GM19455 (cell line): Measurements from ENCODE around the gene ERMARD.

Experiments used
- ATAC-seq: cut with Tn5 transposase; IDR thresholded peaks from one replicate; pipeline ENCODE4 v1.9.1; 2021; ENCODE audit not compliant: unreplicated experiment

ERMARD gene

DNA sequence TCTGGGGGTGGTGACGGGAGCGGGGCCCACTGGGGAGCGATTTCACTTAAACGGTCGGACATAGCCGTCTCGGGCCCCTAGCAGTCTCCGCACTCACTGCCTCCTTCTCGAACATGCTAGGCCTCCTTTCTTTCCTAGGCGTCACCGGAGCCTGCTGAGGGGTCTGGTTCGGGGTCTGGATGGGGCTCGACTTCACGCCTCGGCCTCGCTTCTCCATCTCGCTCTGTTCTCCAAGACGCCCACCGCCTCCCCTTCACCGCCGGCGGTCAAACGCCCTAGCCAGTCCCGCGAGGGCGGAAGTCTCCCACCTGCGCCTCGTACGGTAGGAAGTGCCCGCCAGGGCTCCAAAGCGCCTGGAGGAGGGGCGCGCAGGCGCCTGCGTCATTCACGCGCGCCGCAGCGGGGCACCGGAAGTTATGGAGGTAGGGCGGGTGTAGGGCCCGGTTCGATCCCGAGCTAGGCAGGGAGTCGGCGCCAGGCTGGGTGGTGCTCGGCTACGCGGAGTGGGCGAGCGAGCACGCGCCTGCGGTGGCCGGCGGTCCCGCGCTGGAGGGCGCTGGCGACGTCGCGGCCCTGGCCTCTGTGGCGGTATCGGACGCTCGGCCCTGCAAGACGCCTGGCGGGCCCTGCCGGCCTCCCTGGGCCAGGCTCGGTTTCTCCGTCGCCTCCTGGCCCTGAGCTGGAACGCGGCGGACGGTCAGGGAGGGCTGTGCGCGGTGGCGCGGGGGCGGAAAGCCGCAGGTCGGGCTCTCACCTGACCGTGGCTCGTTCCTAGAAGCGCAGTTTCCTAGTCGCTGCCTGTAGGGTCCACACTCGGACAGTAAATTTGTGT is at the start of gene ERMARD, which contains the start of gene DYNLT2:
Gene ERMARD (plus strand): TSS at position 381 of the 832 bp plus-strand sequence. CDS start 36 bp downstream, at position 417.
Gene DYNLT2 (minus strand): TSS at position 331 of the 832 bp plus-strand sequence. CDS start 114 bp downstream, at position 217.
- ATAC-seq: peak; percentile 96

GRCh38 chr6:169701954-169702839 is 49.2 kb upstream of the ERMARD start, which contains the start of the genes C6orf120 and WDR27:
Gene C6orf120, plus strand, starts transcription at chr6:169702126. Its CDS starts 334 bp downstream, at chr6:169702460.
Gene WDR27, minus strand, starts transcription at chr6:169702029. Its CDS starts 13,024 bp downstream, at chr6:169689005.
- peak; percentile 95 for ATAC-seq

DNA sequence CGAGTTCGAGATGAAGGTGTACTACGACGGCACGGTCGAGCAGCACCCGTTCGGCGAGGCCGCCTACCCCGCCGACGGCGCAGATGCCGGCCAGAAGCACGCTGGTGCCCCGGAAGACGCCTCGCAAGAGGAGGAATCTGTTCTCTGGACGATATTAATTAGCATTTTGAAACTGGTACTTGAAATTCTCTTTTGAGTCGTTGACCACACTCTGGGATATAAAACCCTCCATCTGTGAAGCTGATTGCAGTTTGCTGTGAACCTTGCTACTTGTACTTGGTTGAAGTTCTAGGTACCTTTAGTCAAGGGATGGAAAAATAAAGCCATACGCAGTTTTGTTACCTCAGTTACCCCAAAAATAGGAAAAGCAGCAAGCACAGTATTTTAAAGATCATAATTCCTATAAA is 48.6 kb upstream of the ERMARD start:
- ATAC-seq: peak; percentile 20

DNA sequence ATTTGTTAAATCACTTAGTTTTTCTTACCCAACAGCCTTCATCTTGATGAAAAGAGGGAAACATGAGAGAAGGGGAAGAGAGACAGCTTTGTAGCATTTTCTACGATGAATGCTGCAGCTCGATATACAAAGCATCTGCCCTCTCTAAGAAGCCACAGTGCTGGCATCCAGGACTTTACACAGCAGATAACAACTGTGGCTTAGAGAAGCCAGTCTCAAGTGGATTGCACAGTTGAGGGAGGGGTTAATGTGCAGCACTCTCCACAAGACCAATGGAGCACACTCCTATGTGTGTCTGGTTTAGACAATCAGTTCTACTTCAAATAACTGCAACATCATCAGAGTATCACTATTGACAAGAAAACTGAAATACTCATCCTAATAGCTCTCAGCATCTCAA is 43.6 kb upstream of the ERMARD start:
- ATAC-seq: no peak

- no peak for ATAC-seq
These were observed 42.1 kb upstream of the ERMARD start for GRCh38 chr6:169709293-169709692.

DNA sequence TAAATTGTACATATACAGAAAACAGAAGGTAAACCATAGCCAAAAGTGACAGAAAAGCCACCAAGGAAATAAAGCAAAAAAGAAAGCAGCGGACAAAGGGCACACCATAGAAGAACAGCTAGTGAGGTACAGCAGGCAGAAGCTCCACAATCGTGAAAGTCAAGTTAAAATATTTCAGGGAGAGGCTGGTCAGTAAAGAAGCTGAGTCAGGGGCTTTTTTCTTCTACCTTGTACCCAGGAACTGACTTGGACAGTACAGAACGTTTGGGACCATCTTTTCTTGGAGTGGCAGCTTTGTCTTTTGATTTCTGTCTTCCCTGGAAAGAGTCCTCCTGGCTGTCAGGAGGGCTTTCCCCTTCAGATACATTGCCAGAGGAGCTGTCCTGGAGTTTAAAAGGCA is 41.4 kb upstream of the ERMARD start:
- ATAC-seq: no peak

GRCh38 chr6:169714178-169714577 is 37.2 kb upstream of the ERMARD start:
- no peak for ATAC-seq

DNA sequence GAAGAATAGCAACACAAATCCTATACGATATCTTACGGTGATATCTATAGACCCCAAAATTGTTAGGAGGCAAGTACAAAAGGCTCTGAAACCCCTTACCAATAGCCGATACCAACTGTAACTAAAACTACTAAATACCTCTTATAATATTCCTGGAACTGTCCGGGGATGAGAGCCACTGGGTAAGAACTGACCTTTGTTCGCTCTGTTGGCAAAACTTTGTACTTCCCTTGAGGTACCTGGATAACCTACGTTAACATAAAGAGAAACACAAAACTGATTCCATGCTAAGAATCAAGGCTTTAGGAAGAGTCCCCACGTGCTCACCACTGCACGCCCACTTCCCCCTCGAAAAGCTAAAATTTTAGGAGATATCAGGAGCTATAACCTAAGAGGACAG is 36.8 kb upstream of the ERMARD start:
- no peak for ATAC-seq

- no peak for ATAC-seq
These were observed 32.3 kb upstream of the ERMARD start for GRCh38 chr6:169719117-169719516.

DNA sequence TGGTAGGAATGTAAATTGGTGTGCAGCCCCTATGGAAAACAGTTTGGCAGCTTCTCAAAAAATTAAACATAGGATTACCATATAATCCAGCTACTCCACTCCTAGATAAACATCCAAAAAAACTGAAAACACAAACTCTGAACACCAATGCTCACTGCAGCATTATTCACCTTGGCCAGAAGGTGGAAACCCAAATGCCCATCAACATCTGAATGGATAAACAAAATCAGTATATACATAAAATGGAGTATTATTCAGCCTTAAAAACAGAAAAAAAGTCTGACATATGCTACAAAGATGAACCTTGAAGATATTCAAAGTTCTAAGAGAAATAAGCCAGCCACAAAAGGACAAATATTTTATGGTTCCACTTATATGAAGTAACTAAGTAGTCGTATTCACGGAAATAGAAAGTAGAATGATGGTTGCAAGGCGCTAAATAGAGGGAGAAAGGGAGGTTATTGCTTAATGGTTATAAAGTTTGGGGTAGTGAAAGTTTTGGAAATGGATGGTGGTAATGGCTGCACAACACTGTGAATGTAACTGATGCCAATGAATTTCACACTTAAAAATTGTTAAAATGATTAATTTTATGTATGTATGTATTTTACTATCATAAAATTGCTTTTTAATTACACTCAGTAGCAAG is 31.1 kb upstream of the ERMARD start:
- ATAC-seq: no peak

DNA sequence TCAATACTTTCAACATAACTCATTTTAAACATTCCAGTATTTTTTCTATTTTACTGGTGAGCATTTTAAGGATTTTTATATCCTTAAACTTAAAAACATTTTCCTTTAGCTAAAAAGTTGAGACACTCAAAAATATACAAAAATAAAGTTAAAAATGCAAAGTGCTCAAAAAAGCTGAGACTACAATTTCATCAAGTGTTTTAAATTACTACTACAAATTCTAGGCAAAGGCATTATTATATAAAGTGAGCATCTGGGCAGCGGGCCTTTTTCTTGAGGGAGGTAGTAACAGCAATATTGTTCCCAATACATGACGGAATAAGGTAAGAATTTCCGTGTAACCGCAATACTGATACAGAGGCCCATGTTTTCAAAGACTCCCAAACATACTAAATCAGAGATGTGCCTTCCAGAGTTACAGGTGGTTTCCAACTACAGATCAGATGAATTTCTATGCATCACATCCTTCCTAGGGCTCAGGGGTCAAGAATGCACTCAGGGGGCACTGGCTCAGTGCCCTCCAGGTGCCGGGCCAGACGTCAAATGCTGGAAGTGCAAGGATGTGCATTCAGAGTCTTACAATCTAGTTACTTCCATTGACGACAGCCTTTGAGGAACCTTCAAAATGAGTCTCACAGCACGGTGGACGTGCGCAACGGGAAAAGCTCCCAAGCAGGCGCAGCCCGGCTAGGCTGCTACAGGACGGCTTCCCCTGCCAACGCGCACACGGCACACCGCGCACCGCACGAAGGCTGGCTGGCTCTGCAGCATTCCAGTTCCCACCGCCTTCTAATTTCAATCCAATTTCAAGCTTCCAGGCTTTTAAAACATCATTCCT is 28.8 kb upstream of the ERMARD start:
- ATAC-seq: peak; percentile 8

- peak; percentile 35 for ATAC-seq
These were observed 28.1 kb upstream of the ERMARD start for GRCh38 chr6:169723200-169723909.

GRCh38 chr6:169723991-169724493 is 27.4 kb upstream of the ERMARD start:
- ATAC-seq: peak; percentile 40

DNA sequence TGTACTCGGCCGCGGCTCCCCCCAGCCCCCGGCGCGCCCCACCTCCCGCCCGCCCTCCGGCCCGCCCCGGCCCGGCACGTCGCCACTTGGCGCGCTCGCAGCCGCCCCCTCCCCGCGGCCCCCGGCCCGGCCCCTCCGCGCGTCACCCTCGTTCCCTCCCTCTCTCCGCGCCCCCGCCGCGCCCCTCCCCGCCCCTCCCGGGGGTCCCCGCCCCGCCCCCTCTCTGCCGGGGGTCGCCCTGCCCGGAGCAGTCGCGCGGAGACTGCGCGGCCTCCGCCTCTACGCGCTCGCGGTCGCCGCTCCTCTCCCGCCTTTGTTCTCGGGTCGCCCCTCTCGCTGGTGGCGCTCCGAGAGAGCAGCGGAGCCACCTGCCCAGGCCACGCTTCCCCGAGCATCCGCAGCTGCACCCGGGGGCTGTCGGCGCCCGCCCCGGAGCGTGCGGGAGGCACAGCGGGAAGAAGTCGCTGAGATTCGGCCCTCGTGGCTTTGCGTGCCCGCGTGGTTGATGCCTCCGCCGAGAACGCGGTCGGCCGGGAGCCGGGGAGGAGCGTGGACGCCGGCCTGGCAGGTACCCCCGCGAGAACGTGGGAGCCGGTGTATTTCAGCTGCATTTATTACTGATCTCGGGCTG is 26.8 kb upstream of the ERMARD start, which contains the start of gene PHF10:
Gene PHF10 (minus strand): TSS at position 7 of the 631 bp plus-strand sequence. CDS start 569 bp downstream, outside the sequence.
- peak; percentile 47 for ATAC-seq

- peak; percentile 22 for ATAC-seq
These were observed 26.0 kb upstream of the ERMARD start for GRCh38 chr6:169725125-169726048.

DNA sequence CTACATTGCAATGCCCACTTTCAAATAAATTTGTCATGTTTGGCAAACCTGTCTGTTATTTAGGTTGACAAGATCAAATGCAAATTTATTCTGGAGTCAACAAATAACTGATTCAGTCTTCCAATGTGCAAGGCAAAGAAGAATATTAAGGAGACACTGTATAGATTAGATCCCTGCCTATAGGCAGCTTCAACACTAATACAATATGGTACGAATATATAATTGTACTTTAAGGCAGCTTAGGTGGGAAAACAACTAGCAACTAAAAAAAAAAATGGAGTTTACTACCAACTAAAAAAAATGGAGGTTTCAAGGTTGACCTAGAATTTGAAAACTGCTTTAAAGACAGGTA is 25.4 kb upstream of the ERMARD start:
- no peak for ATAC-seq

DNA sequence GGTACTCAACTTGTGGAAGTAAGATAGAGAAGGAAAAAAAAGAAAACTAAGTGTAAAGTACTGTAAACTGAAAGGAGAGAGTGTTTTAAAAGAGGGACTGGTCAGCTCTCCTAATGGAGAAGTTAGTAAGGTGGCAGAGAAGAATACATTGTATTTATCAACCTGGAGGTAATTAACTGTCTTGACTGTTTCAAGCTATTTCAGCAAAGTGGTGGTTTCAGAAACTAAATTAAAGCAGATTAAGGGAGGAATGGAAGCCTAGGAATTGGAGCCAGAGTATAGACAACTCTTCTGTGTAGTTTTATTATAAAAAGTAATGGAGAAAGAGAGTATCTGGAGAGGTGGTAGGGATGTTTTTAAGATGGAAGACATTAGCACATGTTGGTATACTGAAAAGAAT is 24.5 kb upstream of the ERMARD start:
- ATAC-seq: no peak

DNA sequence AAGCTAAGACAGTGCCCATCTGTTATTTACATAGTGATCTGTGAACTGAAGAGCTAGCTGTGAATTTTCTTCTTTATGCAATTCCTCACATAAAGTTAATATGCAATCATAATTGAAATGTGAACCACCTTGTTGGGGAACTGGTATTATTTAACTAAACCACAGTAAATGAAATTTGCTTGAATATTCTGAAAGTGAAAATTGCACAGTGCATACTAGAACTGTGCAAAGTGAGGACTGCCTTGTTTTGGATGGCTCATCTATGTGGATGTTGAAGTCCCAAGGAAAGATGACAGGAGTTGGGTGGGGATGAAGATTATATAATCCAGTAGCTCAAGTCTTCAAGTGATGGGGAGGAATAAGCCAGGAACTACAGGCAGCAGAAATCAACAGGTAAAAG is 21.5 kb upstream of the ERMARD start:
- ATAC-seq: no peak
